Natural killer cell (primary cell): ENCODE data around the gene SAMD11. TPM values are rescaled to one million over a fixed set of nuclear protein-coding genes. Genes with fewer than 3 reads are reported as not detected.

ENCODE experiments used
- ATAC-seq, 3 donors: fragments of 150-1000 bp in 2 of 3; fragments of 200-7000 bp in 1 of 3; cut with Tn5 transposase; 1 replicate in 1 of 3; 2 replicates in 2 of 3; pipeline ENCODE4 v1.10.0; 2021; ENCODE audit warnings: mild to moderate bottlenecking in 2 of 3, moderate library complexity in 2 of 3
- DNase-seq, 2 donors: peaks; one replicate each; pipeline versions ENCODE4 v3.0.0 to v3.0.0-alpha.2; 2013 to 2021; ENCODE audit warnings: mixed read lengths in 1 of 2
- H3K27ac ChIP-seq: one replicate; pipeline ENCODE4 v1.5.1; 2013; ENCODE audit warnings: mild to moderate bottlenecking, low read length
- H3K27me3 ChIP-seq: one replicate; pipeline ENCODE4 v1.6.1; 2013; ENCODE audit warnings: low read length; ENCODE audit not compliant: control insufficient read depth, insufficient read depth
- H3K36me3 ChIP-seq: one replicate; pipeline ENCODE4 v1.6.1; 2013; ENCODE audit warnings: low read length; ENCODE audit not compliant: control insufficient read depth, insufficient read depth
- H3K4me1 ChIP-seq: one replicate; pipeline ENCODE4 v1.6.1; 2013; ENCODE audit warnings: low read length; ENCODE audit not compliant: control insufficient read depth, insufficient read depth
- H3K4me3 ChIP-seq: one replicate; pipeline ENCODE4 v1.5.1; 2013; ENCODE audit warnings: low read length
- H3K9me3 ChIP-seq: one replicate; pipeline ENCODE4 v1.6.1; 2013; ENCODE audit warnings: low read length; ENCODE audit not compliant: control insufficient read depth, insufficient read depth
- H3K27ac Mint-ChIP-seq, 2 donors: one replicate each; pipeline ENCODE4 v1.8.0; 2022; ENCODE audit warnings: mild to moderate bottlenecking in 2 of 2, mixed read lengths in 2 of 2, moderate library complexity in 1 of 2
- H3K27me3 Mint-ChIP-seq, 2 donors: one replicate each; pipeline ENCODE4 v1.8.0; 2022; ENCODE audit warnings: low read depth in 2 of 2, mixed read lengths in 2 of 2
- H3K36me3 Mint-ChIP-seq: one replicate; pipeline ENCODE4 v1.8.0; 2022; ENCODE audit warnings: mixed read lengths
- H3K4me1 Mint-ChIP-seq, 2 donors: one replicate each; pipeline ENCODE4 v1.8.0; 2022; ENCODE audit warnings: mixed read lengths in 2 of 2
- H3K4me3 Mint-ChIP-seq: one replicate; pipeline ENCODE4 v1.8.0; 2022; ENCODE audit warnings: mild to moderate bottlenecking, moderate library complexity, mixed read lengths
- H3K9me3 Mint-ChIP-seq, 2 donors: one replicate each; pipeline ENCODE4 v1.8.0; 2022; ENCODE audit warnings: mixed read lengths in 2 of 2
- CTCF ChIP-seq: fragments of 200-600 bp; IDR thresholded peaks from one replicate; pipeline ENCODE4 v1.8.0; 2022; ENCODE audit warnings: antibody characterized with exemption
- WGBS: methylation state at CpG from one replicate; pipeline ENCODE4 v1.1.7; 2013; ENCODE audit warnings: missing lambda C conversion rate; ENCODE audit not compliant: insufficient coverage; 5-methylcytosine and 5-hydroxymethylcytosine counted together
- intact Hi-C: fragments of 100-400 bp; cut with micrococcal nuclease; formaldehyde crosslinking; loops from one replicate; pipeline ENCODE4 v1.14.2; 2022
- total RNA-seq, 4 donors: library from RNA; stranded (reverse); fragments of 120-200 nt in 1 of 4; gene quantifications; one replicate each; pipeline versions ENCODE4 v1.2.3 to v1.2.4, GENCODE V29; 2013 to 2022

SAMD11 gene
- total RNA-seq, 3 donors from 2014 or later (not counting 1 experiment from before 2014, with no cell fraction given) = not detected

- H3K36me3 Mint-ChIP-seq = no peaks in the 10 kb centered on the region
- no peak overlapping the region for H3K4me3 Mint-ChIP-seq
- no peak for TF ChIP-seq CTCF
- no peak for DNase-seq
- no peak overlapping the region for H3K27ac Mint-ChIP-seq
- no peak overlapping the region for H3K4me3 ChIP-seq
- intact Hi-C loops = loop anchor here (5.0 kb wide), 1 partner anchor 312 kb away; no protein-coding TSS in a partner anchor
- H3K36me3 ChIP-seq = no peaks in the 10 kb centered on the region
- no peaks in the 10 kb centered on the region for H3K9me3 Mint-ChIP-seq
- H3K27me3 ChIP-seq = no peaks in the 10 kb centered on the region
- H3K4me1 ChIP-seq = peaks cover 7% of the 10 kb centered on the region
- H3K4me1 Mint-ChIP-seq = peaks cover 0 to 4% of the 10 kb centered on the region in 2 donors
- 81% methylated on average over 35 of the region's 35 CpGs for whole genome bisulfite sequencing
- ATAC-seq = no peak
- H3K27ac ChIP-seq = no peak overlapping the region
- no peaks in the 10 kb centered on the region for H3K9me3 ChIP-seq
- H3K27me3 Mint-ChIP-seq = peaks cover 7 to 13% of the 10 kb centered on the region in 2 donors
Measured at GRCh38 chr1:980602-981395, 57.1 kb downstream of the SAMD11 start.

- DNase-seq (no peak), ATAC-seq (no peak)
- no peak for TF ChIP-seq CTCF
- Mint-ChIP-seq H3K27me3 (peaks cover 14 to 17% of the 10 kb centered on the region in 2 donors), H3K4me3 (no peak overlapping the region), H3K27ac (no peak overlapping the region), H3K9me3 (no peaks in the 10 kb centered on the region), H3K36me3 (no peaks in the 10 kb centered on the region), H3K4me1 (no peaks in the 10 kb centered on the region)
- Histone ChIP-seq H3K4me1 (no peaks in the 10 kb centered on the region), H3K4me3 (no peak overlapping the region), H3K9me3 (no peaks in the 10 kb centered on the region), H3K36me3 (no peaks in the 10 kb centered on the region), H3K27me3 (no peaks in the 10 kb centered on the region), H3K27ac (no peak overlapping the region)
- intact Hi-C loops = loop anchor here (5.0 kb wide), 1 partner anchor 311 kb away; no protein-coding TSS in a partner anchor
- WGBS = 78% methylated on average over 21 of the region's 21 CpGs
Measured at GRCh38 chr1:981491-981954, 57.8 kb downstream of the SAMD11 start.

DNA sequence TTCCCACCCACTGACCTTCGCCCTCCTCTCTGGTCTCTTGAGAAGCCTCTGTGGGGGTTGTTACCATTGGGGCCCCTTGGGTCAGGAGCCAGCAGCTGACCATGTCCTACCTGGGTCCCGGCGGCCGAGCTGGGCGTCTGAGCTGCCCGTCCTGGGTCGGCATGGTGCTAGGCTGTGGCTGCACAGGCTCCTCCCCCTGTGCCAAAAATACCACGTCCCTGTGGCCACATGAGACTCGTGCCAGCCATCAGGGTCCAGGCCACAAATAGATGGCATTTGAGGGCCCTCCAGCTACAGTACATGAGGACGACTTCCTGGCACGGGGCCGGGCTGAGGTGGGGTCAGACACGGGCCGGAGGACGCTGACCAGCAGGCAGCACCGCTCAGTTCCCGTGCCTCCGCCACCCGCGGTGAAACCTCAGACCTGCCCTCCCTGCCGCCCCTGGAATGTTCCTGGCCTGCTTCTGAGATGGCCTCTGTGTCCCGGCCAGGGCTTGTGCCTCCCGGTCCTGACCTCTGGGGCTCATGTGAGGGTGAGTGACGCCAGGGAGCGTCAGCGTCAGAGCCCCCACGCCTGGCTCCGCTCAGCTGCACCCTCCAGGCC is 58.3 kb downstream of the SAMD11 start, which contains the start of gene PERM1:
TSS of gene PERM1 (minus strand) at position 139 of the 604 bp plus-strand sequence. CDS start 1,064 bp downstream, outside the sequence.
- H3K36me3 ChIP-seq = no peaks in the 10 kb centered on the region
- Mint-ChIP-seq H3K27me3 (peaks cover 14 to 17% of the 10 kb centered on the region in 2 donors), H3K27ac (no peak within 1 kb of the TSS), H3K4me3 (no peak within 1 kb of the TSS), H3K4me1 (no peaks in the 10 kb centered on the region), H3K36me3 (no peaks in the 10 kb centered on the region), H3K9me3 (no peaks in the 10 kb centered on the region)
- no peaks in the 10 kb centered on the region for H3K4me1 ChIP-seq
- no peak within 1 kb of the TSS for H3K27ac ChIP-seq
- H3K4me3 ChIP-seq = no peak within 1 kb of the TSS
- TF ChIP-seq CTCF = no peak
- intact Hi-C loops = loop anchor here (5.0 kb wide), 1 partner anchor 310 kb away; no protein-coding TSS in a partner anchor
- DNase-seq = no peak
- no peak for ATAC-seq
- no peaks in the 10 kb centered on the region for H3K27me3 ChIP-seq
- H3K9me3 ChIP-seq = no peaks in the 10 kb centered on the region
- WGBS = 74% methylated on average over 28 of the region's 28 CpGs
